Heart left ventricle (tissue), 16 donors: ENCODE results near the gene GAS1. TPM values are rescaled to one million over a fixed set of nuclear protein-coding genes. Genes with fewer than 3 reads are reported as not detected.

Source experiments
- ATAC-seq, 4 donors: fragments of 200-7000 bp; cut with Tn5 transposase; one replicate each; pipeline ENCODE4 v1.9.1; 2020 to 2022; ENCODE audit warnings: moderate library complexity in 4 of 4, mild to moderate bottlenecking in 3 of 4, moderate number of reproducible peaks in 1 of 4
- DNase-seq, 5 donors: peaks; one replicate each; pipeline ENCODE4 v3.0.0-alpha.2; 2020
- H3K27ac ChIP-seq, 12 donors: fragments of 200-600 bp; sonication (generic) in 4 of 12; one replicate each; pipeline versions ENCODE4 v1.5.0 to v1.8.0; 2016 to 2022; ENCODE audit warnings: mild to moderate bottlenecking in 2 of 12
- H3K27me3 ChIP-seq, 9 donors: fragments of 200-600 bp; sonication (generic) in 2 of 9; one replicate each; pipeline versions ENCODE4 v1.5.1 to v1.8.0; 2016 to 2022; ENCODE audit warnings: mild to moderate bottlenecking in 3 of 9
- H3K36me3 ChIP-seq, 9 donors: fragments of 200-600 bp; sonication (generic) in 2 of 9; one replicate each; pipeline versions ENCODE4 v1.5.0 to v1.8.0; 2018 to 2022; ENCODE audit warnings: mild to moderate bottlenecking in 2 of 9
- H3K4me1 ChIP-seq, 12 donors: fragments of 200-600 bp; sonication (generic) in 4 of 12; one replicate each; pipeline versions ENCODE4 v1.5.0 to v1.8.0; 2016 to 2022; ENCODE audit warnings: mild to moderate bottlenecking in 3 of 12
- H3K4me3 ChIP-seq, 12 donors: fragments of 200-600 bp; sonication (generic) in 4 of 12; one replicate each; pipeline versions ENCODE4 v1.5.0 to v1.8.0; 2017 to 2022; ENCODE audit warnings: mild to moderate bottlenecking in 9 of 12, moderate library complexity in 4 of 12
- H3K9me3 ChIP-seq, 12 donors: fragments of 200-600 bp; sonication (generic) in 4 of 12; one replicate each; pipeline versions ENCODE4 v1.5.0 to v1.8.0; 2016 to 2022; ENCODE audit warnings: mild to moderate bottlenecking in 1 of 12
- CTCF ChIP-seq, 12 donors: fragments of 200-600 bp; sonication (generic) in 4 of 12; IDR thresholded peaks; one replicate each; pipeline versions ENCODE4 v1.5.0 to v1.8.0; 2018 to 2022; ENCODE audit warnings: antibody characterized with exemption in 12 of 12, mild to moderate bottlenecking in 5 of 12
- POLR2A ChIP-seq, 2 donors: fragments of 450-650 bp; IDR thresholded peaks; one replicate each; pipeline ENCODE4 v1.6.1; 2017; ENCODE audit warnings: antibody characterized with exemption in 2 of 2, mild to moderate bottlenecking in 2 of 2, moderate library complexity in 2 of 2
- WGBS, 4 donors: extraction: QIAGEN DNeasy Blood & Tissue Kit in 2 of 4; methylation state at CpG; one replicate each; pipeline versions ENCODE4 v1.1.5 to v1.1.7; 2013 to 2018; 5-methylcytosine and 5-hydroxymethylcytosine counted together
- intact Hi-C, 10 donors: fragments of 100-400 bp; cut with DNase I; formaldehyde crosslinking; loops; one replicate each; pipeline versions ENCODE4 v1.11.1 to v1.14.2; 2022
- polyA plus RNA-seq, 2 donors: library from polyadenylated mRNA; stranded (reverse); fragments of 200-250 nt; gene quantifications; one replicate each; pipeline ENCODE4 v1.2.3, GENCODE V29; 2013
- total RNA-seq, 9 donors: library from RNA; depleted of rRNA in 2 of 9; stranded (reverse); fragments of >200 nt in 2 of 9; fragmentation: NEBNext Ultra II Directional in 3 of 9; extraction: Animal tissue kit (Norgen Biotek cat#: 25700) in 3 of 9; gene quantifications; one replicate each; pipeline versions ENCODE4 v1.1.0 to v1.2.4, GENCODE V29; 2016 to 2023
- donor health status: ischemic (EF 13 %, LVEDD 7.1; RV severe dilation, severe dysfunction).
- donor health status: healthy with polysubstance abuse.
- donor health status: DM: no; HTN: yes; CAD: no.
- donor health status: DM: no; HTN: no; CAD: no.
- donor health status: ischemic (EF 25% LVEDD 6.9; RV normal size, moderate dysfunction).
- donor health status: ischemic (EF 25% LVEDD 5.7; RV mildly dilated, moderate dysfunction).
- donor health status: healthy.
- donor health status: DM: yes; HTN: yes; CAD: no.
- donor health status: ischemic (EF 35%, LVEDD 5.7; RV mildly dilated, moderate dysfunction).
- donor health status: nonischemic (EF 11% LVEDD 7.7; RV severe dilation, severe dysfunction).
- donor health status: DM: yes; HTN: yes; CAD: no.
- donor health status: PGD.
- donor health status: ischemic (EF 29% LVEDD 5.4; RV normal size, mild dysfunction).
- donor health status: nonischemic (EF 23%, LVEDD 6.1; RV moderate dilation, normal function).

Gene GAS1
- total and polyA plus RNA-seq, 11 donors = 3.3 to 55.7 (median 6.8) TPM

GRCh38 chr9:86948074-86948929 lies 996 bp upstream of the GAS1 start:
- peak overlapping the region; percentile 51 to 92 (median 80) for H3K4me3 ChIP-seq
- peaks cover 0 to 9% (median 0%) of the 10 kb centered on the region in 12 donors for H3K9me3 ChIP-seq
- peak; percentile 76 to 88 (median 81) for DNase-seq
- peak overlapping the region; percentile 48 to 95 (median 92) for H3K27ac ChIP-seq
- ATAC-seq = peak; percentile 65 to 84 (median 78)
- peaks cover 0 to 28% (median 0%) of the 10 kb centered on the region in 9 donors for H3K27me3 ChIP-seq
- H3K36me3 ChIP-seq = no peaks in the 10 kb centered on the region
- TF ChIP-seq CTCF (IDR thresholded peaks at IDR 0.05) = peak; percentile 64 to 96 (median 84)
- TF ChIP-seq POLR2A (IDR thresholded peaks at IDR 0.05) = peak in 1 of 2 donors; percentile 29
- intact Hi-C loops = loop anchor here (5.0 to 10.0 kb wide), 17 partner anchors 106 to 779 kb away; partner anchors contain the start of gene CTSL (in 1 of the 10)
- peaks cover 0 to 34% (median 6%) of the 10 kb centered on the region in 12 donors for H3K4me1 ChIP-seq
- WGBS, 4 donors = 1% methylated on average over 35 to 36 of the region's 36 CpGs

- H3K27ac ChIP-seq = peak overlapping the region; percentile 83 to 95 (median 92)
- peak in 3 of 4 donors; percentile 16 to 77 (median 46) for ATAC-seq
- no peaks in the 10 kb centered on the region for H3K36me3 ChIP-seq
- intact Hi-C loops = loop anchor here (2.0 to 10.0 kb wide), 19 partner anchors 104 to 781 kb away; partner anchors contain the start of gene CTSL (in 1 of the 10)
- peaks cover 0 to 43% (median 0%) of the 10 kb centered on the region in 9 donors for H3K27me3 ChIP-seq
- TF ChIP-seq CTCF (IDR thresholded peaks at IDR 0.05) (no peak), POLR2A (IDR thresholded peaks at IDR 0.05) (peak in 1 of 2 donors; percentile 25)
- peaks cover 0 to 9% (median 0%) of the 10 kb centered on the region in 12 donors for H3K9me3 ChIP-seq
- 0 to 1% (median 0%) methylated on average over 32 to 125 of the region's 125 CpGs for WGBS, 4 donors
- peak overlapping the region; percentile 51 to 92 (median 80) for H3K4me3 ChIP-seq
- peaks cover 0 to 36% (median 7%) of the 10 kb centered on the region in 12 donors for H3K4me1 ChIP-seq
- DNase-seq = peak; percentile 61 to 83 (median 72)
These were observed 833 bp downstream of the GAS1 start for GRCh38 chr9:86946201-86947145.

DNA sequence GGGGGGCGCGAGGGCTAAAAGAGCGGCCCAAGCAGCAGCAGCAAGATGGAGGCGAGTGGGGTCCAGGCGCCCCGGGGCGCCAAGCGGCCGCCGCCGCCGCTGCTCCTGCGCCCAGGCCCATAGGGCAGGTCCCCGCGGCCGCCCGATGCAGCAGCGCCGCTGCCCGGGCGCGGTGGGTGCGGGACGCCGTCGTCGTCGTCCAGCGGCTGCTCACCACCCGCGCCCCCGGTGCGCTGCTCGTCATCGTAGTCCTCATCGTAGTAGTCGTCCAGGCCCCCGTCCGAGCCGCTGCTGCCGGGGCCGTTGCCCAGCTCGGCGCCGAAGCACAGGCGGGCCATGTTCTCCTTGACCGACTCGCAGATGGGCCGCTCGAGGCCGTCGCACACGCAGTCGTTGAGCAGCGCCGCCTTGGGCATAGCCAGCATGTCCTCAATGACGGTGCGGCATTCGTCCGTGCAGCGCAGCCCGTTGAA lies 1.5 kb downstream of the GAS1 start:
- Histone ChIP-seq H3K27me3 (peaks cover 0 to 49% (median 0%) of the 10 kb centered on the region in 9 donors), H3K4me3 (peak overlapping the region; percentile 51 to 92 (median 80)), H3K27ac (peak overlapping the region; percentile 83 to 95 (median 92)), H3K36me3 (no peaks in the 10 kb centered on the region), H3K9me3 (peaks cover 0 to 4% (median 0%) of the 10 kb centered on the region in 12 donors), H3K4me1 (peaks cover 0 to 36% (median 7%) of the 10 kb centered on the region in 12 donors)
- TF ChIP-seq CTCF (IDR thresholded peaks at IDR 0.05) (peak in 4 of 12 donors; percentile 19 to 26 (median 24)), POLR2A (IDR thresholded peaks at IDR 0.05) (no peak)
- WGBS, 4 donors = 0 to 1% (median 0%) methylated on average over 3 to 62 of the region's 62 CpGs
- DNase-seq (peak in 4 of 5 donors; percentile 23 to 82 (median 44)), ATAC-seq (peak in 2 of 4 donors; percentile 13 to 15)
- intact Hi-C loops = loop anchor here (2.0 to 10.0 kb wide), 19 partner anchors 103 to 782 kb away; partner anchors contain the start of gene CTSL (in 1 of the 10)
